T-cell (primary cell): ENCODE data around the gene SLC51B. TPM values are rescaled to one million over a fixed set of nuclear protein-coding genes. Genes with fewer than 3 reads are reported as not detected.

Experiments
- ATAC-seq, 4 experiments: fragments of 200-7000 bp in 3 of 4; fragments of 150-1000 bp in 1 of 4; cut with Tn5 transposase; replicated peaks in 1 of 4; 1 replicate in 3 of 4; 2 replicates in 1 of 4; pipeline ENCODE4 v1.10.0; 2021; ENCODE audit warnings: moderate library complexity in 3 of 4, mild to moderate bottlenecking in 2 of 4, moderate number of reproducible peaks in 1 of 4
- CTCF ChIA-PET, 2 donors: fragments of 300-600 bp; sonication (Branson Sonifier 250); formaldehyde crosslinking; loops; one replicate each; lab custom pipeline; 2022; ENCODE audit warnings: antibody characterized with exemption in 2 of 2; lab: Charles Lee
- POLR2A ChIA-PET, 2 donors: fragments of 300-600 bp; sonication (Branson Sonifier 250); formaldehyde crosslinking; loops; one replicate each; lab custom pipeline; 2022; ENCODE audit warnings: antibody characterized with exemption in 2 of 2; lab: Charles Lee
- DNase-seq, 35 experiments: peaks; one replicate each; pipeline versions ENCODE4 v3.0.0 to v3.0.0-alpha.2; 2013 to 2023
- H3K27ac ChIP-seq: one replicate; pipeline ENCODE4 v1.5.1; 2013; ENCODE audit warnings: low read length
- H3K27me3 ChIP-seq, 2 experiments: replicated peaks in 1 of 2; 1 replicate in 1 of 2; 2 replicates in 1 of 2; pipeline versions ENCODE4 v1.6.1 to v1.7.0; 2013; ENCODE audit warnings: low read length in 1 of 2, mixed read lengths in 1 of 2; ENCODE audit not compliant: control insufficient read depth in 2 of 2, insufficient read depth in 2 of 2; ENCODE audit errors: extremely low read depth in 1 of 2
- H3K36me3 ChIP-seq, 2 donors: 1 replicate in 1 of 2; 2 replicates in 1 of 2; pipeline versions ENCODE4 v1.6.1 to v1.7.0; 2013; ENCODE audit warnings: low read length in 1 of 2; ENCODE audit not compliant: control insufficient read depth in 2 of 2, insufficient read depth in 1 of 2; ENCODE audit errors: extremely low read depth in 1 of 2
- H3K4me1 ChIP-seq, 2 experiments: 1 replicate in 1 of 2; 2 replicates in 1 of 2; pipeline versions ENCODE4 v1.6.1 to v1.7.0; 2013; ENCODE audit warnings: low read length in 2 of 2, mixed read lengths in 1 of 2; ENCODE audit not compliant: insufficient read depth in 2 of 2, control insufficient read depth in 1 of 2; ENCODE audit errors: extremely low read depth in 1 of 2
- H3K4me3 ChIP-seq, 2 donors: 1 replicate in 1 of 2; 2 replicates in 1 of 2; pipeline versions ENCODE4 v1.5.1 to v1.7.0; 2013; ENCODE audit warnings: mild to moderate bottlenecking in 2 of 2, low read length in 1 of 2, moderate library complexity in 1 of 2; ENCODE audit not compliant: control insufficient read depth in 1 of 2; ENCODE audit errors: extremely low read depth in 1 of 2
- H3K9me3 ChIP-seq: 2 replicates; pipeline ENCODE4 v1.7.0; 2013
- H3K27ac Mint-ChIP-seq, 2 donors: one replicate each; pipeline ENCODE4 v1.8.0; 2020 to 2021; ENCODE audit warnings: mild to moderate bottlenecking in 2 of 2, mixed read lengths in 2 of 2
- H3K27me3 Mint-ChIP-seq, 2 donors: one replicate each; pipeline ENCODE4 v1.8.0; 2021 to 2022; ENCODE audit warnings: mixed read lengths in 2 of 2
- H3K36me3 Mint-ChIP-seq: one replicate; pipeline ENCODE4 v1.8.0; 2021; ENCODE audit warnings: mixed read lengths
- H3K4me1 Mint-ChIP-seq, 3 donors: one replicate each; pipeline ENCODE4 v1.8.0; 2020 to 2022; ENCODE audit warnings: mixed read lengths in 3 of 3, mild to moderate bottlenecking in 1 of 3
- H3K4me3 Mint-ChIP-seq, 3 donors: one replicate each; pipeline ENCODE4 v1.8.0; 2020 to 2022; ENCODE audit warnings: mild to moderate bottlenecking in 3 of 3, mixed read lengths in 3 of 3, moderate library complexity in 3 of 3
- H3K9me3 Mint-ChIP-seq, 3 donors: one replicate each; pipeline ENCODE4 v1.8.0; 2020 to 2022; ENCODE audit warnings: mixed read lengths in 3 of 3
- WGBS: methylation state at CpG from one replicate; pipeline ENCODE4 v1.1.5; 2013; ENCODE audit warnings: missing lambda C conversion rate; ENCODE audit not compliant: insufficient coverage; 5-methylcytosine and 5-hydroxymethylcytosine counted together
- total RNA-seq, 35 experiments: library from RNA in 6 of 35; stranded (reverse) in 6 of 35; fragments of 120-200 nt in 1 of 35; gene quantifications; one replicate each; pipeline versions ENCODE4 v1.2.1 to v1.2.4 and lab custom pipeline; 2013 to 2026

Gene SLC51B
- total RNA-seq, 5 donors from 2014 or later (not counting 1 experiment from before 2014, with no cell fraction given), result not detected

DNA sequence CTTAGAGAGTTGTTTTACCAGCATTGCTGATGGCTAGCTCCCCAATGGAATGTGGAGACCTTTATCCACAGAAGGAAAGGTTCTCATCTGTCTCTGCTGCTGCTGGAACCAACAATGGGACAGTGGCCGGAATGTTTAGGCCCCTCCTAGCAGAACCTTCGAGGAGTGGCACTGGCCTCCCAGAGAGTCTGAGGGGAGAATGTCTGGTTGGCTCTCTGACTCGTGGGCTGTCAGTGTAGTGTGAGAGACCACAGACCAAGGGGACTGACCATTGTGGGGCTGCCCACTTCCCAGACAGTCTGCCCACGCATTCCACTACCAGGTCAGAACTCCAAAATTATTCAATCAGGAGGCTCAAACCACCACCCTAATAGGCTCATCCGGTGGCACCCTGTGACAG lies 17.5 kb downstream of the SLC51B start:
- Mint-ChIP-seq H3K27me3 (peaks cover 26 to 37% of the 10 kb centered on the region in 2 donors), H3K4me3 (no peak overlapping the region), H3K4me1 (peaks cover 3 to 5% (median 4%) of the 10 kb centered on the region in 3 donors), H3K9me3 (peaks cover 0 to 3% (median 0%) of the 10 kb centered on the region in 3 donors), H3K27ac (no peak overlapping the region), H3K36me3 (no peaks in the 10 kb centered on the region)
- ChIA-PET CTCF (no interaction called here), POLR2A (no interaction called here)
- Histone ChIP-seq H3K9me3 (no peaks in the 10 kb centered on the region), H3K4me3 (no peak overlapping the region), H3K4me1 (peaks cover 0 to 6% of the 10 kb centered on the region in 2 experiments), H3K27me3 (peaks cover 0 to 36% of the 10 kb centered on the region in 2 experiments), H3K27ac (no peak overlapping the region), H3K36me3 (no peaks in the 10 kb centered on the region)
- no CpG with 5 or more reads among the region's 5 CpGs for WGBS
- no peak for DNase-seq
- ATAC-seq, result no peak

- Mint-ChIP-seq H3K27ac (no peak overlapping the region), H3K36me3 (no peaks in the 10 kb centered on the region), H3K27me3 (peaks cover 33 to 53% of the 10 kb centered on the region in 2 donors), H3K4me1 (peaks cover 8 to 11% (median 10%) of the 10 kb centered on the region in 3 donors), H3K9me3 (no peaks in the 10 kb centered on the region), H3K4me3 (no peak overlapping the region)
- CTCF ChIA-PET, result interaction anchor here in 1 of 2 donors (0.6 kb wide), 1 partner anchor 1362 kb away, joined by 3 read pairs; no protein-coding TSS in a partner anchor
- H3K27ac ChIP-seq, result no peak overlapping the region
- no peaks in the 10 kb centered on the region for H3K9me3 ChIP-seq
- ATAC-seq (no peak), DNase-seq (no peak)
- H3K36me3 ChIP-seq, result no peaks in the 10 kb centered on the region
- H3K4me3 ChIP-seq, result no peak overlapping the region
- H3K4me1 ChIP-seq, result peaks cover 0 to 9% of the 10 kb centered on the region in 2 experiments
- no CpG with 5 or more reads among the region's 3 CpGs for WGBS
- POLR2A ChIA-PET, result no interaction called here
- peaks cover 5 to 42% of the 10 kb centered on the region in 2 experiments for H3K27me3 ChIP-seq
Measured at GRCh38 chr15:65066001-65066634, 20.9 kb downstream of the SLC51B start.

DNA sequence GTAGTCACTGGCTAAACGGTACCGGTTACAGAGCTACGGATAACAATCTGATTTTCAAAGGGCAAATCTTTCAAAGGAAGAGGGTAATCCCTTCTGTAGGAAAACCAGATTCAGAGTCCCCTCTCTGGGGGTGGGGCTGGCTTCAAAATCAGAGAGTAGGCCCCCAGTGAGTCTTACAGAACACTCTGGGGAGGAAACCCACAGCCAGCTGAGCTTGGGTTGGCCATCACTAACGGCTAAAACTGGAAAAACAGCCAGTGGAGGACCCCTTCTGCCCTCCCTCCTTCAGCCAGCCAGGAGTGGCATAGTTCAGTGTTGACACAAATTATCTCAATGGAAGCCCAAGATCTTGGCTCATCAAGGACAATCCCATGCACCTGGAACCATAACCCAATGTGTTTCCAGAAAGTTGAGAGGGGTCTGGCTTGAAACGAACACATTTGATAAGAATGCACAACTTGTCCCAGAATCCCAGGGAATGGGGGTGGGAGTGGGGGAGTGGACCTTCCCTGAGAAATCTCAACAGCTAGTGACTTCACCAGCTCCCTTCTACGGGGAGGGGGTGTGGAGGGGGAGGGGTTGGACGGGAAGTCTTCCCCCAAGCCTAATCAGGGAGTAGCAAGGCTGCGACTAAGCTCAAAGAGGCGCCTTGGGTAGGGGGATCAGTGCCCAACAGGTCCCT lies 21.6 kb downstream of the SLC51B start:
- Histone ChIP-seq H3K4me1 (peaks cover 0 to 9% of the 10 kb centered on the region in 2 experiments), H3K36me3 (no peaks in the 10 kb centered on the region), H3K9me3 (no peaks in the 10 kb centered on the region), H3K27ac (no peak overlapping the region), H3K27me3 (peaks cover 5 to 48% of the 10 kb centered on the region in 2 experiments), H3K4me3 (no peak overlapping the region)
- DNase-seq, result no peak
- ChIA-PET CTCF (interaction anchor here (0.6 kb wide), 3 partner anchors 124 to 587 kb away, joined by 3 to 5 read pairs (median 4); no protein-coding TSS in a partner anchor), POLR2A (no interaction called here)
- WGBS, result 50% methylated on average over 3 of the region's 9 CpGs
- H3K4me3 Mint-ChIP-seq, result peak overlapping the region in 1 of 3 donors; percentile 65
- ATAC-seq, result no peak
- no peak overlapping the region for H3K27ac Mint-ChIP-seq
- peaks cover 33 to 53% of the 10 kb centered on the region in 2 donors for H3K27me3 Mint-ChIP-seq
- peaks cover 8 to 11% (median 10%) of the 10 kb centered on the region in 3 donors for H3K4me1 Mint-ChIP-seq
- no peaks in the 10 kb centered on the region for H3K36me3 Mint-ChIP-seq
- H3K9me3 Mint-ChIP-seq, result no peaks in the 10 kb centered on the region

GRCh38 chr15:65067317-65067644 lies 22.1 kb downstream of the SLC51B start:
- Histone ChIP-seq H3K27me3 (peaks cover 5 to 49% of the 10 kb centered on the region in 2 experiments), H3K9me3 (no peaks in the 10 kb centered on the region), H3K36me3 (no peaks in the 10 kb centered on the region), H3K27ac (no peak overlapping the region), H3K4me1 (peaks cover 0 to 9% of the 10 kb centered on the region in 2 experiments), H3K4me3 (no peak overlapping the region)
- Mint-ChIP-seq H3K9me3 (no peaks in the 10 kb centered on the region), H3K27me3 (peaks cover 33 to 53% of the 10 kb centered on the region in 2 donors), H3K36me3 (no peaks in the 10 kb centered on the region), H3K4me1 (peaks cover 8 to 11% (median 10%) of the 10 kb centered on the region in 3 donors), H3K4me3 (peak overlapping the region in 2 of 3 donors; percentile 7 to 65), H3K27ac (no peak overlapping the region)
- no peak for DNase-seq
- ChIA-PET POLR2A (no interaction called here), CTCF (no interaction called here)
- no peak for ATAC-seq
- WGBS, result 46% methylated on average over 7 of the region's 8 CpGs

DNA sequence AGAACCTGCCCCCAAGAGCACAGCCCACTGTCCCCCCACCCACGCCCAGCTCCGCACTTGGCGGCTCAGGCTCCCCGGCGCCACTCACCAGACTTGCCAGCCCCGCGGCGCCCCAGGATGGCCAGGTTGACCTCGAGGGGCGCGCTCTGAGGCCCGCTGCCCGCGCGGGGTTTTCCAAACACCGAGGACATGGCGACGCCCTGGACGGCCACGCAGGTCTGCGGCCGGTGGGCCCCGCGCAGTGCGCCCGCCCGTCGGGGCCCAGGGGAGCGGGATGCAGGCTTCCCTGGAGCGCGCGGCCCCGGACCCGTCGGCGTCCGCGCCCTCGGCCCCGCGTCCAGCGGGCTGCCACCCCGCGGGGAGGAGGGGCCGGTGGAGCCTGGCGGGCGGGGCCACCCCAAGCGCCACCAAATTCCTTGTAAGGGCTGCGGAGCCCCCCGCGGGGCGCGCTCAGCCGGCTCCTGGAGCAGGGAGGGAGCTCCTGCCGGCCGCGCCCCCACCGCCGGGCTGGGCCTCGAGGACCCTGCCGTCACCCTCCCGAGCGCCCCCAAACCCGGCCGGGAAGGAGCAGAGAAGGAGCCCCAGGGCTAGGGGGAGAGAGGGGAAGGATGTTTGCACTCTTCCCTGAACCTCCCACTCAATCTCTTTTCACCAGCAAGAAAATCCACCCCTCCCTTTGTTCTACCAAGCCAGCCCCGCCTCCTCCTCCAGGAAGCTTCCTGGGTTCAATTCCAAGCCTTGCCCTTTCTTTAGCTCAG lies 22.6 kb downstream of the SLC51B start, which contains the start of gene RASL12:
RASL12 (minus strand) TSS at position 347 of the 758 bp plus-strand sequence; CDS start at position 191, 156 bp downstream.
- H3K27me3 Mint-ChIP-seq, result peaks cover 33 to 53% of the 10 kb centered on the region in 2 donors
- ChIA-PET CTCF (interaction anchor here in 1 of 2 donors (0.6 kb wide), 1 partner anchor 676 kb away, joined by 3 read pairs; no protein-coding TSS in a partner anchor), POLR2A (no interaction called here)
- Histone ChIP-seq H3K36me3 (no peaks in the 10 kb centered on the region), H3K27ac (no peak within 1 kb of the TSS), H3K4me1 (peaks cover 0 to 9% of the 10 kb centered on the region in 2 experiments), H3K27me3 (peaks cover 5 to 49% of the 10 kb centered on the region in 2 experiments), H3K9me3 (no peaks in the 10 kb centered on the region), H3K4me3 (no peak within 1 kb of the TSS)
- H3K36me3 Mint-ChIP-seq, result no peaks in the 10 kb centered on the region
- H3K4me1 Mint-ChIP-seq, result peaks cover 8 to 11% (median 10%) of the 10 kb centered on the region in 3 donors
- H3K4me3 Mint-ChIP-seq, result peak within 1 kb of the TSS in 2 of 3 donors; percentile 7 to 65
- no peaks in the 10 kb centered on the region for H3K9me3 Mint-ChIP-seq
- no peak for DNase-seq
- no peak for ATAC-seq
- WGBS, result 17% methylated on average over 59 of the region's 66 CpGs
- no peak within 1 kb of the TSS for H3K27ac Mint-ChIP-seq

DNA sequence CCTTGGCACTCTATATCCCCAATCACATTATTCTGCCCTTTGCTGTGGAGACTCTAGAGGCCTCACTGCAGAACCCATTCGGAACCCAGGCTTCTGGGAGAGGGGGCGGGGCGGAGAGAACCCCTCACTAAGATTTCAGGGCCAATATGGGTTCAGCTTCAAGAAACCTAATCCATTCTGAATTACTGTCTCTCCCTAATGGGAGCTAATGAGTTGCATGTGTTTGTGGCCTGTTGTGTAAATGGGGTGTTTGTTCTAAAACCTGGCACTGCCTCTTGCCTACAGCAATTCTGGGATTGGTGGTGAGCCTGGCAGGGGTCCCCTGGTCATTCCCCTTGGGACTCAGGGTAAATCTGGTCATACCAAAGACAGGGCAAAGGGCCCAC lies 23.2 kb downstream of the SLC51B start:
- H3K4me3 Mint-ChIP-seq, result peak overlapping the region in 1 of 3 donors; percentile 65
- Histone ChIP-seq H3K36me3 (no peaks in the 10 kb centered on the region), H3K4me1 (peaks cover 0 to 9% of the 10 kb centered on the region in 2 experiments), H3K27ac (no peak overlapping the region), H3K9me3 (no peaks in the 10 kb centered on the region), H3K27me3 (peaks cover 5 to 46% of the 10 kb centered on the region in 2 experiments), H3K4me3 (no peak overlapping the region)
- ATAC-seq (no peak), DNase-seq (no peak)
- peaks cover 8 to 11% (median 10%) of the 10 kb centered on the region in 3 donors for H3K4me1 Mint-ChIP-seq
- H3K27me3 Mint-ChIP-seq, result peaks cover 33 to 50% of the 10 kb centered on the region in 2 donors
- H3K36me3 Mint-ChIP-seq, result no peaks in the 10 kb centered on the region
- CTCF ChIA-PET, result interaction anchor here in 1 of 2 donors (0.6 kb wide), 1 partner anchor 677 kb away, joined by 3 read pairs; no protein-coding TSS in a partner anchor
- H3K9me3 Mint-ChIP-seq, result no peaks in the 10 kb centered on the region
- WGBS, result no CpG with 5 or more reads among the region's 3 CpGs
- POLR2A ChIA-PET, result no interaction called here
- no peak overlapping the region for H3K27ac Mint-ChIP-seq
